AG04450 (cell line): ENCODE measurements around the gene SERPINB6. TPM values are rescaled to one million over a fixed set of nuclear protein-coding genes. Genes with fewer than 3 reads are reported as not detected.
"Not testable (repeated sequence)": the region's sequence is repeated elsewhere in the genome, so short reads cannot be mapped to it uniquely, and the experiment has no call there.

ENCODE experiments used
- CTCF ChIA-PET: fragments of 300-600, 350-600 bp; formaldehyde crosslinking; extraction: SDS; loops from one replicate; lab custom pipeline; 2022; ENCODE audit warnings: antibody characterized with exemption, inconsistent platforms; lab: Charles Lee
- POLR2A ChIA-PET: fragments of 350-600 bp; formaldehyde crosslinking; extraction: SDS; loops from one replicate; lab custom pipeline; 2021; ENCODE audit warnings: antibody characterized with exemption, inconsistent platforms; lab: Yijun Ruan, JAX
- DNase-seq: peaks from one replicate; pipeline ENCODE4 v3.0.0-alpha.2; 2011; ENCODE audit warnings: low read depth, low spot score
- H3K27ac ChIP-seq: one replicate; pipeline ENCODE4 v1.5.1; 2012; ENCODE audit warnings: low read depth, low read length, control low read depth
- H3K27me3 ChIP-seq: one replicate; pipeline ENCODE4 v1.6.0; 2012; ENCODE audit warnings: low read length; ENCODE audit not compliant: control insufficient read depth, insufficient read depth
- H3K4me3 ChIP-seq: 2 replicates; pipeline ENCODE4 v1.5.1; 2011; ENCODE audit warnings: mild to moderate bottlenecking, low read depth, low read length, control low read depth
- H3K9me3 ChIP-seq: 2 replicates; pipeline ENCODE4 v1.5.1; 2012; ENCODE audit warnings: low read length; ENCODE audit not compliant: control insufficient read depth, insufficient read depth
- polyA plus RNA-seq: library from polyadenylated mRNA; depleted of rRNA; stranded (reverse); fragments of >200 nt; gene quantifications from 2 replicates; pipeline ENCODE4 v1.2.3, GENCODE V29; 2011
- TF ChIP-seq, protein P1 (sequence below): IDR thresholded peaks from 2 replicates; pipeline ENCODE4 v1.5.1; 2011; ENCODE audit warnings: low read depth, low read length, control low read depth, inconsistent platforms

SERPINB6 gene
- polyA plus RNA-seq, 1 experiment: 120 TPM

DNA sequence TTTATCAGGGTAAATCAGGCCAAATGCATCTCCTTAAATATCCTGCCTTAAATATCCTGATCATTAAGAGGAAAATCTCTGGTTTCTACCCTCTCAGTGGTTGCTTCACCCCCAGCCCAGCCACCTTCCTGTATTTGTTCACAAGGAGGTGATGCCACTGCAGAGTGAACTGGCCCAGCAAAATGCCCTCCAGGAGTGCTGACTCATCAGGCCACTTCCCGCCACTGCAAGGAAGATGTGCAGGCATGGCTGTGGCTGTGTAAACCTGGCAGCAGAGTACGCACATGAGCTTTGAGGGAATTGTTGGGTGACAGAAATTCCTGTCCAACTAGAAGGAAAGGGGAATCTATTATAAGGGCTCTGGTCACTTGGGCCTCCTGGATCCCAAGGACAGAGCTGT lies 42.1 kb upstream of the SERPINB6 start:
- H3K27me3 ChIP-seq: no peaks in the 10 kb centered on the region
- no peak for DNase-seq
- ChIA-PET POLR2A (no interaction called here), CTCF (interaction anchor here (1.1 kb wide), 1 partner anchor 11 kb away, joined by 4 read pairs; no protein-coding TSS in a partner anchor)
- TF ChIP-seq, protein P1, sequence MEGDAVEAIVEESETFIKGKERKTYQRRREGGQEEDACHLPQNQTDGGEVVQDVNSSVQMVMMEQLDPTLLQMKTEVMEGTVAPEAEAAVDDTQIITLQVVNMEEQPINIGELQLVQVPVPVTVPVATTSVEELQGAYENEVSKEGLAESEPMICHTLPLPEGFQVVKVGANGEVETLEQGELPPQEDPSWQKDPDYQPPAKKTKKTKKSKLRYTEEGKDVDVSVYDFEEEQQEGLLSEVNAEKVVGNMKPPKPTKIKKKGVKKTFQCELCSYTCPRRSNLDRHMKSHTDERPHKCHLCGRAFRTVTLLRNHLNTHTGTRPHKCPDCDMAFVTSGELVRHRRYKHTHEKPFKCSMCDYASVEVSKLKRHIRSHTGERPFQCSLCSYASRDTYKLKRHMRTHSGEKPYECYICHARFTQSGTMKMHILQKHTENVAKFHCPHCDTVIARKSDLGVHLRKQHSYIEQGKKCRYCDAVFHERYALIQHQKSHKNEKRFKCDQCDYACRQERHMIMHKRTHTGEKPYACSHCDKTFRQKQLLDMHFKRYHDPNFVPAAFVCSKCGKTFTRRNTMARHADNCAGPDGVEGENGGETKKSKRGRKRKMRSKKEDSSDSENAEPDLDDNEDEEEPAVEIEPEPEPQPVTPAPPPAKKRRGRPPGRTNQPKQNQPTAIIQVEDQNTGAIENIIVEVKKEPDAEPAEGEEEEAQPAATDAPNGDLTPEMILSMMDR: no peak
- H3K4me3 ChIP-seq: no peak overlapping the region
- peaks cover 9% of the 10 kb centered on the region; the same call in 1 of the 2 replicates for H3K9me3 ChIP-seq
- H3K27ac ChIP-seq: no peak overlapping the region

DNA sequence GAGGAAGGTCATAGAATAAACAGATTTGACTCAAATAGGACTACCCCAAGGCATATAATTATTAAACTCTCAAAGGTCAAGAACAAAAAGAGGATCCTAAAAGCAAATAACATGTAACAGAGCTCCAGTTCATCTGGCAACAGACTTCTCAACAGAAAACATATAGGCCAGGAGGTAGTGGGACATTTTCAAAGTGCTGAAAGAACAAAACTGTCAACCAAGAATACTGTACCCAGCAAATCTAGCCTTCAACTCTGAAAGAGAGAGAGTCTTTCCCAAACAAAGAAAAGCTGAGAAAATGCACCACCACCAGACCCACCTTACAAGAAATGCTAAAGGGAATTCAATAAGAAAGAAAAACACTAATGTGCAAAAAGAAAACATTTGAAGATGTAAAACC lies 40.2 kb upstream of the SERPINB6 start:
- Histone ChIP-seq H3K4me3 (no peak overlapping the region), H3K27me3 (no peaks in the 10 kb centered on the region), H3K27ac (no peak overlapping the region), H3K9me3 (peaks cover 9% of the 10 kb centered on the region; the same call in 1 of the 2 replicates)
- DNase-seq: no peak
- TF ChIP-seq, protein P1: no peak
- ChIA-PET POLR2A (no interaction called here), CTCF (interaction anchor here (0.6 kb wide), 1 partner anchor 12 kb away, joined by 7 read pairs; no protein-coding TSS in a partner anchor)

DNA sequence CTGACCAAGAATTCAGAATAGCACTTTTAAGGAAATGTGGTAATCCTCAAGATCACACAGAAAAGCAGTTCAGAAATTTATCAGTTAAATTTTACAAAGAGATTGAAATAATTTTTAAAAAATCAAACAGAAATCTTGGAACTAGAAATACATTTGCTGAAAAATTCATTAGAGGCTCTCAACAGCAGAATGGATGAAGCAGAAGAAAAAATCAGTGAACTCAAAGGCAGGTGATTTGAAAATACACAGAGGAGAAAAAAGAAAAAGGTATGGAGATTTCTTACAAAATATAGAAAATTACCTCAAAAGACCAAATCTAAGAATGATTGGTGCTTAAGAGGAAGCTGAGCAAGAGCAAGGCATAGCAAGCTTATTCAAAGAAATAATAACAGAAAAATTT lies 39.8 kb upstream of the SERPINB6 start:
- DNase-seq: no peak
- Histone ChIP-seq H3K27ac (no peak overlapping the region), H3K27me3 (no peaks in the 10 kb centered on the region), H3K4me3 (no peak overlapping the region), H3K9me3 (peaks cover 9% of the 10 kb centered on the region; the same call in 1 of the 2 replicates)
- POLR2A ChIA-PET: no interaction called here
- CTCF ChIA-PET: interaction anchor here (1.1 to 1.6 kb wide), 2 partner anchors 9 to 59 kb away, joined by 4 to 5 read pairs; no protein-coding TSS in a partner anchor
- TF ChIP-seq, protein P1: no peak

DNA sequence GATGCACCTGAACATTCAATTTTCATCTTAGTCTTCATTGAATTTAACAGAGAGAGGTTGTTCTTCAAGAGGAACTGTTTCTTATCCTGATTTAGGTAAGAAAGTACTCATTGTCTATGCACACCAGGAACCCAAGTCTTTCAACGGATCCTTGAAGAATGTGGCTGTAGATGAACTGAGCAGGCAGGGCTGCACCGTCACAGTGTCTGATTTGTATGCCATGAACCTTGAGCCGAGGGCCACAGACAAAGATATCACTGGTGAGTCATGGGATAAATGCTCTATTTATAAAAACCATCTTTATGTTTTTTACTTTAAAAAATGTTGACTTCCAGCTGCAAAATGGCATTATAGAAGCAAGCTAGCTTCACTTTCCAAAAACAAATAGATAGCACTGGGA lies 38.6 kb upstream of the SERPINB6 start:
- no peak overlapping the region for H3K27ac ChIP-seq
- H3K4me3 ChIP-seq: no peak overlapping the region
- DNase-seq: no peak
- ChIA-PET CTCF (interaction anchor here (1.6 kb wide), 1 partner anchor 8 kb away, joined by 5 read pairs; no protein-coding TSS in a partner anchor), POLR2A (interaction anchor here (0.6 kb wide), 1 partner anchor 12 kb away, joined by 3 read pairs; no protein-coding TSS in a partner anchor)
- H3K27me3 ChIP-seq: no peaks in the 10 kb centered on the region
- TF ChIP-seq, protein P1: no peak
- H3K9me3 ChIP-seq: peaks cover 9% of the 10 kb centered on the region; the same call in 1 of the 2 replicates

DNA sequence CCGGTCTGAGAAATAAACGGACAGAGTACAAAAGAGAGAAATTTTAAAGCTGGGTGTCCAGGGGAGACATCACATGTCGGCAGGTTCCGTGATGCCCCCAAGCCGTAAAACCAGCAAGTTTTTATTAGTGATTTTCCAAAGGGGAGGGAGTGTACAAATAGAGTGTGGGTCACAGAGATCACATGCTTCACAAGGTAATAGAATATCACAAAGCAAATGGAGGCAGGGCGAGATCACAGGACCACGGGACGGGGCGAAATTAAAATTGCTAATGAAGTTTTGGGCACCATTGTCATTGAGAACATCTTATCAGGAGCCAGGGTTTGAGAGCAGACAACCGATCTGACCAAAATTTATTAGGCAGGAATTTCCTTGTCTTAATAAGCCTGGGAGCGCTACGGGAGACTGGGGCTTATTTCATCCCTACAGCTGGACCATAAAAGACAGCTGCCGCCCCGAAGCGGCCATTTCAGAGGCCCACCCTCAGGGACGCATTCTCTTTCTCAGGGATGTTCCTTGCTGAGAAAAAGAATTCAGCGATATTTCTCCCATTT lies 37.4 kb upstream of the SERPINB6 start:
- DNase-seq, H3K27ac ChIP-seq, CTCF ChIA-PET, H3K4me3 ChIP-seq, H3K9me3 ChIP-seq, POLR2A ChIA-PET, H3K27me3 ChIP-seq: not testable (repeated sequence)
